ENCODE measurements around the gene LGALS9B.
"Not testable (repeated sequence)": the region's sequence is repeated elsewhere in the genome, so short reads cannot be mapped to it uniquely, and the experiment has no call there.

DNA sequence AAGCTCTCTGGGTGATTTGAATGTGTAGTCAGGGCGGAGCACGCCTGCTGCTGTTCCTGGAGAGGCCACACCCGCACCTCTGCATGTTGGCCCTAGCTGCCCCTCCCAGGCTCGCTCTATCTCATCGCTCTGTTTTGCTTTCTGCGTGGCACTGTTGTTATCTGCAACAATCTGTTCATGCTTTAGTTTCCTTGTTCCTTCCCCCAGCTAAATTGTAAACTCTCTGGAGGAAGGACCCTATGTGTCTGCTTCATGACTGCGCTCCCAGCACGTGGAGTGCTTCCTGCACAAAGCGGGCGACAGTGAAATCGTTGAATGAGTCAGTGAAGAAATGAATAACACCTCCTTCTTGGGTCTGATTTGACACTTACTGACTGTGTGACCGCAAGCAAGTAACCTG is 16.5 kb downstream of the LGALS9B start:
- not testable (repeated sequence) for TF ChIP-seq GLIS3 (CRISPR knock-in tag; IDR thresholded peaks at IDR 0.05); CSDC2 (CRISPR knock-in tag; IDR thresholded peaks at IDR 0.05); SNAI2 (CRISPR knock-in tag; IDR thresholded peaks at IDR 0.05); ARNTL (CRISPR knock-in tag; IDR thresholded peaks at IDR 0.05; ENCODE audit: borderline replicate concordance, low read depth); ZNF8 (CRISPR knock-in tag; IDR thresholded peaks at IDR 0.05)
- TF ChIP-seq, protein P1, sequence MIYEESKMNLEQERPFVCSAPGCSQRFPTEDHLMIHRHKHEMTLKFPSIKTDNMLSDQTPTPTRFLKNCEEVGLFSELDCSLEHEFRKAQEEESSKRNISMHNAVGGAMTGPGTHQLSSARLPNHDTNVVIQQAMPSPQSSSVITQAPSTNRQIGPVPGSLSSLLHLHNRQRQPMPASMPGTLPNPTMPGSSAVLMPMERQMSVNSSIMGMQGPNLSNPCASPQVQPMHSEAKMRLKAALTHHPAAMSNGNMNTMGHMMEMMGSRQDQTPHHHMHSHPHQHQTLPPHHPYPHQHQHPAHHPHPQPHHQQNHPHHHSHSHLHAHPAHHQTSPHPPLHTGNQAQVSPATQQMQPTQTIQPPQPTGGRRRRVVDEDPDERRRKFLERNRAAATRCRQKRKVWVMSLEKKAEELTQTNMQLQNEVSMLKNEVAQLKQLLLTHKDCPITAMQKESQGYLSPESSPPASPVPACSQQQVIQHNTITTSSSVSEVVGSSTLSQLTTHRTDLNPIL (CRISPR knock-in tag; IDR thresholded peaks at IDR 0.05; ENCODE audit: low read depth) = not testable (repeated sequence)
